HG03565 (cell line): Measurements from ENCODE around the gene NUP35.
"Not testable (repeated sequence)": the region's sequence is repeated elsewhere in the genome, so short reads cannot be mapped to it uniquely, and the experiment has no call there.

ENCODE experiments used
- ATAC-seq: cut with Tn5 transposase; IDR thresholded peaks from one replicate; pipeline ENCODE4 v1.9.1; 2021; ENCODE audit warnings: mild to moderate bottlenecking, moderate library complexity; ENCODE audit not compliant: unreplicated experiment

The NUP35 gene

GRCh38 chr2:183126635-183127034 lies 2.4 kb downstream of the NUP35 start:
- ATAC-seq: no peak

- ATAC-seq: no peak
These were observed 9.8 kb downstream of the NUP35 start for GRCh38 chr2:183134016-183134415.

GRCh38 chr2:183148955-183149354 lies 24.7 kb downstream of the NUP35 start:
- no peak for ATAC-seq

- no peak for ATAC-seq
These were observed 25.2 kb downstream of the NUP35 start for GRCh38 chr2:183149489-183149888.

GRCh38 chr2:183152280-183152679 lies 28.0 kb downstream of the NUP35 start:
- not testable (repeated sequence) for ATAC-seq

GRCh38 chr2:183153967-183154366 lies 29.7 kb downstream of the NUP35 start:
- no peak for ATAC-seq

- ATAC-seq: not testable (repeated sequence)
These were observed 30.5 kb downstream of the NUP35 start for GRCh38 chr2:183154772-183155171.

- no peak for ATAC-seq
These were observed 32.9 kb downstream of the NUP35 start for GRCh38 chr2:183157131-183157530.

GRCh38 chr2:183162362-183162761 lies 38.1 kb downstream of the NUP35 start:
- ATAC-seq: no peak

GRCh38 chr2:183163821-183164649 lies 39.8 kb downstream of the NUP35 start:
- ATAC-seq: no peak

- no peak for ATAC-seq
These were observed 40.4 kb downstream of the NUP35 start for GRCh38 chr2:183164650-183165015.

GRCh38 chr2:183166210-183166609 lies 42.0 kb downstream of the NUP35 start:
- ATAC-seq: no peak

- not testable (repeated sequence) for ATAC-seq
These were observed 42.7 kb downstream of the NUP35 start for GRCh38 chr2:183166976-183167375.

GRCh38 chr2:183172220-183172887 lies 48.1 kb downstream of the NUP35 start:
- no peak for ATAC-seq

- no peak for ATAC-seq
These were observed 54.9 kb downstream of the NUP35 start for GRCh38 chr2:183179156-183179555.

- ATAC-seq: no peak
These were observed 61.3 kb downstream of the NUP35 start for GRCh38 chr2:183185534-183185933.

- no peak for ATAC-seq
These were observed 62.1 kb downstream of the NUP35 start for GRCh38 chr2:183186296-183186695.

- ATAC-seq: no peak
These were observed 62.5 kb downstream of the NUP35 start for GRCh38 chr2:183186766-183187165.

GRCh38 chr2:183192343-183192742 lies 68.1 kb downstream of the NUP35 start:
- no peak for ATAC-seq

- no peak for ATAC-seq
These were observed 69.7 kb downstream of the NUP35 start for GRCh38 chr2:183193904-183194303.

GRCh38 chr2:183195397-183195796 lies 71.2 kb downstream of the NUP35 start:
- ATAC-seq: peak; percentile 41

GRCh38 chr2:183195998-183196409 lies 71.8 kb downstream of the NUP35 start:
- no peak for ATAC-seq
